HepG2 (cell line): ENCODE results near the gene NWD2. TPM values are rescaled to one million over a fixed set of nuclear protein-coding genes. Genes with fewer than 3 reads are reported as not detected.

Experiments
- BORCS8-MEF2B ChIP-seq: sonication (generic); formaldehyde crosslinking; IDR thresholded peaks from 2 replicates; pipeline ENCODE4 v1.8.0; 2022; ENCODE audit warnings: mild to moderate bottlenecking, missing genetic modification reagents
- CERS6 ChIP-seq: sonication (generic); formaldehyde crosslinking; IDR thresholded peaks from 2 replicates; pipeline ENCODE4 v1.5.0; 2020; ENCODE audit warnings: missing genetic modification reagents
- CREM ChIP-seq, 2 experiments: sonication (generic) in 1 of 2; formaldehyde crosslinking in 1 of 2; IDR thresholded peaks; 2 replicates each; pipeline versions ENCODE4 v1.4.0 to v1.6.1; 2016 to 2020; ENCODE audit warnings: antibody characterized with exemption in 1 of 2, mild to moderate bottlenecking in 1 of 2, missing genetic modification reagents in 1 of 2
- DBP ChIP-seq: sonication (generic); formaldehyde crosslinking; IDR thresholded peaks from 2 replicates; pipeline ENCODE4 v1.4.0; 2020; ENCODE audit warnings: missing genetic modification reagents; ENCODE audit errors: not compliant biosample characterization
- LBX2 ChIP-seq: sonication (generic); formaldehyde crosslinking; IDR thresholded peaks from 2 replicates; pipeline ENCODE4 v1.5.0; 2020; ENCODE audit warnings: missing genetic modification reagents, mild to moderate bottlenecking, borderline replicate concordance
- NCOA1 ChIP-seq: sonication (generic); formaldehyde crosslinking; IDR thresholded peaks from 2 replicates; pipeline ENCODE4 v1.9.0; 2021; ENCODE audit warnings: missing genetic modification reagents
- NR2C2 ChIP-seq: sonication (generic); formaldehyde crosslinking; IDR thresholded peaks from 2 replicates; pipeline ENCODE4 v1.4.0; 2020; ENCODE audit warnings: missing genetic modification reagents, mild to moderate bottlenecking, moderate library complexity, borderline replicate concordance
- NRL ChIP-seq: sonication (generic); formaldehyde crosslinking; IDR thresholded peaks from 2 replicates; pipeline ENCODE4 v1.5.0; 2020; ENCODE audit warnings: missing genetic modification reagents, mild to moderate bottlenecking, moderate library complexity, borderline replicate concordance
- PHF20 ChIP-seq: sonication (generic); formaldehyde crosslinking; IDR thresholded peaks from 2 replicates; pipeline ENCODE4 v1.5.0; 2020; ENCODE audit warnings: mild to moderate bottlenecking, missing genetic modification reagents
- POGK ChIP-seq: sonication (generic); formaldehyde crosslinking; conservative IDR thresholded peaks from 2 replicates; pipeline ENCODE4 v1.8.0; 2022; ENCODE audit warnings: mild to moderate bottlenecking, moderate library complexity, missing genetic modification reagents
- PTBP1 ChIP-seq: fragments of 200-400 bp; formaldehyde crosslinking; IDR thresholded peaks from 2 replicates; pipeline ENCODE4 v1.6.1; 2018; ENCODE audit warnings: low read length, low read depth; ENCODE audit not compliant: poor library complexity, severe bottlenecking
- SALL2 ChIP-seq: sonication (generic); formaldehyde crosslinking; IDR thresholded peaks from 2 replicates; pipeline ENCODE4 v1.8.1; 2023; ENCODE audit warnings: mild to moderate bottlenecking, missing genetic modification reagents, inconsistent platforms
- SPEN ChIP-seq: sonication (generic); formaldehyde crosslinking; IDR thresholded peaks from 2 replicates; pipeline ENCODE4 v1.5.1; 2020; ENCODE audit warnings: low read depth, mild to moderate bottlenecking, missing genetic modification reagents
- UBTF ChIP-seq: sonication (generic); formaldehyde crosslinking; IDR thresholded peaks from 2 replicates; pipeline ENCODE4 v1.4.0; 2020; ENCODE audit warnings: mild to moderate bottlenecking, missing genetic modification reagents
- ZFYVE20 ChIP-seq: sonication (generic); formaldehyde crosslinking; IDR thresholded peaks from 2 replicates; pipeline ENCODE4 v1.8.0; 2023; ENCODE audit warnings: low read depth, mild to moderate bottlenecking, moderate library complexity, missing genetic modification reagents, borderline replicate concordance
- ZNF138 ChIP-seq: sonication (generic); formaldehyde crosslinking; IDR thresholded peaks from 2 replicates; pipeline ENCODE4 v1.5.0; 2020; ENCODE audit warnings: mild to moderate bottlenecking, low read depth, missing genetic modification reagents
- ZNF232 ChIP-seq: sonication (generic); formaldehyde crosslinking; IDR thresholded peaks from 2 replicates; pipeline ENCODE4 v1.4.0; 2020; ENCODE audit warnings: missing genetic modification reagents, borderline replicate concordance
- ZNF501 ChIP-seq: sonication (generic); formaldehyde crosslinking; IDR thresholded peaks from 2 replicates; pipeline ENCODE4 v1.5.1; 2020; ENCODE audit warnings: mild to moderate bottlenecking, moderate library complexity, missing genetic modification reagents
- ZNF564 ChIP-seq: sonication (generic); formaldehyde crosslinking; IDR thresholded peaks from 2 replicates; pipeline ENCODE4 v1.8.1; 2023; ENCODE audit warnings: mild to moderate bottlenecking, missing genetic modification reagents
- ZNF768 ChIP-seq: sonication (generic); formaldehyde crosslinking; IDR thresholded peaks from 2 replicates; pipeline ENCODE4 v1.4.0; 2020; ENCODE audit warnings: missing genetic modification reagents
- ZNF781 ChIP-seq: sonication (generic); formaldehyde crosslinking; IDR thresholded peaks from 2 replicates; pipeline ENCODE4 v1.5.1; 2020; ENCODE audit warnings: borderline replicate concordance, mild to moderate bottlenecking, missing genetic modification reagents; ENCODE audit errors: not compliant biosample characterization
- polyA plus RNA-seq, 8 experiments: library from polyadenylated mRNA; depleted of rRNA in 3 of 8; stranded (reverse) in 7 of 8; unstranded in 1 of 8; fragments of >200 nt; fragmentation: Illumina TruSeq in 4 of 8; extraction: Trizol in 4 of 8; gene quantifications; 2 replicates each; pipeline versions ENCODE4 v1.2.1 to v1.2.3, GENCODE V29; 2011 to 2016; ENCODE audit warnings: low read depth in 4 of 8, missing spikeins in 1 of 8, mixed read lengths in 1 of 8; ENCODE audit not compliant: insufficient read depth in 1 of 8
- total RNA-seq, 5 experiments: library from RNA; depleted of rRNA; stranded (reverse); fragments of >200 nt; fragmentation: Illumina TruSeq; extraction: Trizol; gene quantifications; 2 replicates each; pipeline ENCODE4 v1.2.3, GENCODE V29; 2016; ENCODE audit warnings: low read depth in 1 of 5

NWD2 gene
- total and polyA plus RNA-seq, 2 of the 13 experiments (the other 11 are each of a cell fraction or from before 2014, with no cell fraction given), result not detected

GRCh38 chr4:37453281-37453998 is 208.9 kb downstream of the NWD2 start (continued):
- peak; percentile 44; the same call in 1 of the 2 replicates for TF ChIP-seq ZNF564 (CRISPR knock-in tag)
- peak; percentile 50; the same call in 1 of the 2 replicates for TF ChIP-seq ZNF232 (CRISPR knock-in tag)
- 0 out of 2 replicates have a peak, but pooled peaks have one; percentile 53 for TF ChIP-seq ZNF501 (CRISPR knock-in tag)
- peak; percentile 29; the same call in 1 of the 2 replicates for TF ChIP-seq ZNF138 (CRISPR knock-in tag)
- no peak for TF ChIP-seq CREM (IDR thresholded peaks at IDR 0.05)
- TF ChIP-seq CREM (CRISPR knock-in tag; IDR thresholded peaks at IDR 0.05), result no peak
- no peak for TF ChIP-seq PTBP1
- TF ChIP-seq POGK (CRISPR knock-in tag), result peak; percentile 69
- no peak for TF ChIP-seq NCOA1 (CRISPR knock-in tag)
- TF ChIP-seq BORCS8-MEF2B (CRISPR knock-in tag), result peak; percentile 82
- TF ChIP-seq ZNF781 (CRISPR knock-in tag), result no peak
- peak; percentile 27; the same call in 1 of the 2 replicates for TF ChIP-seq ZNF768 (CRISPR knock-in tag)
- TF ChIP-seq UBTF (CRISPR knock-in tag), result peak; percentile 55; the same call in 1 of the 2 replicates
- peak; percentile 93; the same call in 1 of the 2 replicates for TF ChIP-seq LBX2
- TF ChIP-seq NRL (CRISPR knock-in tag), result peak; percentile 61; the same call in 1 of the 2 replicates
- peak; percentile 72 for TF ChIP-seq SPEN (CRISPR knock-in tag)
- 0 out of 2 replicates have a peak, but pooled peaks have one; percentile 26 for TF ChIP-seq PHF20 (CRISPR knock-in tag)
- TF ChIP-seq DBP (CRISPR knock-in tag), result no peak
- TF ChIP-seq SALL2 (CRISPR knock-in tag), result peak; percentile 37; the same call in 1 of the 2 replicates
- no peak for TF ChIP-seq NR2C2 (CRISPR knock-in tag)
- TF ChIP-seq CERS6 (CRISPR knock-in tag), result peak; percentile 87; the same call in 1 of the 2 replicates
- TF ChIP-seq ZFYVE20 (CRISPR knock-in tag), result peak; percentile 60
